Measurements from ENCODE around the gene GLO1. TPM values are rescaled to one million over a fixed set of nuclear protein-coding genes. Genes with fewer than 3 reads are reported as not detected.

The GLO1 gene
- polyA plus RNA-seq, 1 donor (not counting 4 experiments of a cell fraction or from before 2014, with no cell fraction given), result 301 TPM

- FAIRE-seq, result no peak
- H3K4me2 ChIP-seq (ENCODE audit: control insufficient read depth, extremely low read depth, insufficient read depth, low read depth, low read length), result no peak overlapping the region
- dilution Hi-C loops (cut with MboI; ENCODE audit: extremely low pct_ligation_motif_present, low sequenced_read_pairs), result no loop called here
- no peaks in the 10 kb centered on the region for H4K20me1 ChIP-seq (ENCODE audit: control insufficient read depth, extremely low read depth, insufficient read depth, low read length)
- H3K27me3 ChIP-seq (ENCODE audit: control insufficient read depth, extremely low read depth, insufficient read depth, low read length), result no peaks in the 10 kb centered on the region
- no peaks in the 10 kb centered on the region for H3K9me3 ChIP-seq (ENCODE audit: control insufficient read depth, low read depth, low read length)
- H3K79me2 ChIP-seq (ENCODE audit: control insufficient read depth, insufficient read depth, low read length), result no peaks in the 10 kb centered on the region
- H3K4me1 ChIP-seq (ENCODE audit: control insufficient read depth, extremely low read depth, insufficient read depth, low read length), result no peaks in the 10 kb centered on the region
- H3K36me3 ChIP-seq (ENCODE audit: control insufficient read depth in 2 of 2, extremely low read depth in 1 of 2, insufficient read depth in 2 of 2, low read length in 2 of 2), result no peaks in the 10 kb centered on the region
- DNase-seq (ENCODE audit: low read depth, low spot score), result no peak
- H3K27ac ChIP-seq (ENCODE audit: control insufficient read depth, insufficient read depth, low read length), result no peak overlapping the region
- no peak overlapping the region for H2AFZ ChIP-seq (ENCODE audit: control insufficient read depth, low read length)
- TF ChIP-seq CTCF (optimal IDR thresholded peaks at IDR 0.05 in 1 of 3, IDR thresholded peaks at IDR 0.05 in 1 of 3, conservative IDR thresholded peaks at IDR 0.05 in 1 of 3; ENCODE audit: extremely low read depth in 1 of 3, insufficient read depth in 2 of 3, low read length in 3 of 3) (no peak), EZH2 (IDR thresholded peaks at IDR 0.05; ENCODE audit: low read length) (no peak)
- no peak overlapping the region for H3K4me3 ChIP-seq (ENCODE audit: control insufficient read depth in 2 of 3, extremely low read depth in 1 of 3, insufficient read depth in 2 of 3, low read depth in 1 of 3, low read length in 3 of 3)
- no peak overlapping the region for H3K9ac ChIP-seq (ENCODE audit: control insufficient read depth, extremely low read depth, insufficient read depth, low read length)
- no peaks in the 10 kb centered on the region for H3K9me1 ChIP-seq (ENCODE audit: control insufficient read depth, extremely low read depth, insufficient read depth, low read length)
These were observed 44.4 kb downstream of the GLO1 start for GRCh38 chr6:38658418-38659167.

GRCh38 chr6:38656896-38657295, 46.0 kb downstream of the GLO1 start:
- Histone ChIP-seq H3K9me3 (ENCODE audit: control insufficient read depth, low read depth, low read length) (no peaks in the 10 kb centered on the region), H3K4me2 (ENCODE audit: control insufficient read depth, extremely low read depth, insufficient read depth, low read depth, low read length) (no peak overlapping the region), H3K79me2 (ENCODE audit: control insufficient read depth, insufficient read depth, low read length) (no peaks in the 10 kb centered on the region), H4K20me1 (ENCODE audit: control insufficient read depth, extremely low read depth, insufficient read depth, low read length) (no peaks in the 10 kb centered on the region), H3K27me3 (ENCODE audit: control insufficient read depth, extremely low read depth, insufficient read depth, low read length) (no peaks in the 10 kb centered on the region), H3K4me3 (ENCODE audit: control insufficient read depth in 2 of 3, extremely low read depth in 1 of 3, insufficient read depth in 2 of 3, low read depth in 1 of 3, low read length in 3 of 3) (no peak overlapping the region), H3K4me1 (ENCODE audit: control insufficient read depth, extremely low read depth, insufficient read depth, low read length) (no peaks in the 10 kb centered on the region), H3K27ac (ENCODE audit: control insufficient read depth, insufficient read depth, low read length) (no peak overlapping the region), H3K36me3 (ENCODE audit: control insufficient read depth in 2 of 2, extremely low read depth in 1 of 2, insufficient read depth in 2 of 2, low read length in 2 of 2) (no peaks in the 10 kb centered on the region), H2AFZ (ENCODE audit: control insufficient read depth, low read length) (no peak overlapping the region), H3K9ac (ENCODE audit: control insufficient read depth, extremely low read depth, insufficient read depth, low read length) (no peak overlapping the region), H3K9me1 (ENCODE audit: control insufficient read depth, extremely low read depth, insufficient read depth, low read length) (no peaks in the 10 kb centered on the region)
- no peak for FAIRE-seq
- dilution Hi-C loops (cut with MboI; ENCODE audit: extremely low pct_ligation_motif_present, low sequenced_read_pairs), result no loop called here
- TF ChIP-seq EZH2 (IDR thresholded peaks at IDR 0.05; ENCODE audit: low read length) (no peak), CTCF (optimal IDR thresholded peaks at IDR 0.05 in 1 of 3, IDR thresholded peaks at IDR 0.05 in 1 of 3, conservative IDR thresholded peaks at IDR 0.05 in 1 of 3; ENCODE audit: extremely low read depth in 1 of 3, insufficient read depth in 2 of 3, low read length in 3 of 3) (no peak)
- no peak for DNase-seq (ENCODE audit: low read depth, low spot score)
